ENCODE results near the gene KIF3C. TPM values are rescaled to one million over a fixed set of nuclear protein-coding genes. Genes with fewer than 3 reads are reported as not detected.

Gene KIF3C
- total and polyA plus RNA-seq, 12 donors, result 2.8 to 22.8 (median 9.8) TPM

DNA sequence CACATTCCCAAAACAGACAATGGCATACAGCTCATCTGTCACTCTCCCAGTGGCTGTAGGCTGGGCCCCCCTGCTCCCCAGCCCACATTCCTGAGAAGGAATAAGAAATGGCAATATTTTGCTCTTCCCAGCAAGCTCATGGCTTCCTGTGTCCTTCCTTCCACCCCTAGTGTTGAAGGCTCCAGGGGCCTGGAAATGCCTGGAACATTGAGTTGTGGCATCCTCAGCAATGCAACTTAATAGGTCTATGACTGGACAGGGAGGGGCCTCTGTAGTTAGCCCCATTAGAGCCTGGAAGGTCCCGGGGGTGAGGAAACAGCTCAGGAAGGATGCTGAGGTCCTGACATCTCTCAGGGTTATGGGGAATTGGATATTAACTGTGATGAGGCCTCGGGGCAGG is 3.3 kb downstream of the KIF3C start:
- intact Hi-C loops (cut with DNase I), result no loop called here
- Histone ChIP-seq H3K4me3 (no peak overlapping the region), H3K27me3 (no peaks in the 10 kb centered on the region), H3K27ac (no peak overlapping the region), H3K4me1 (replicated peaks in 1 of 2) (peaks cover 7 to 41% of the 10 kb centered on the region in 2 donors), H3K36me3 (replicated peaks in 1 of 2) (no peaks in the 10 kb centered on the region), H3K9me3 (replicated peaks in 1 of 3) (no peaks in the 10 kb centered on the region)
- no peak for TF ChIP-seq POLR2A (IDR thresholded peaks at IDR 0.05)
- TF ChIP-seq, protein P1, sequence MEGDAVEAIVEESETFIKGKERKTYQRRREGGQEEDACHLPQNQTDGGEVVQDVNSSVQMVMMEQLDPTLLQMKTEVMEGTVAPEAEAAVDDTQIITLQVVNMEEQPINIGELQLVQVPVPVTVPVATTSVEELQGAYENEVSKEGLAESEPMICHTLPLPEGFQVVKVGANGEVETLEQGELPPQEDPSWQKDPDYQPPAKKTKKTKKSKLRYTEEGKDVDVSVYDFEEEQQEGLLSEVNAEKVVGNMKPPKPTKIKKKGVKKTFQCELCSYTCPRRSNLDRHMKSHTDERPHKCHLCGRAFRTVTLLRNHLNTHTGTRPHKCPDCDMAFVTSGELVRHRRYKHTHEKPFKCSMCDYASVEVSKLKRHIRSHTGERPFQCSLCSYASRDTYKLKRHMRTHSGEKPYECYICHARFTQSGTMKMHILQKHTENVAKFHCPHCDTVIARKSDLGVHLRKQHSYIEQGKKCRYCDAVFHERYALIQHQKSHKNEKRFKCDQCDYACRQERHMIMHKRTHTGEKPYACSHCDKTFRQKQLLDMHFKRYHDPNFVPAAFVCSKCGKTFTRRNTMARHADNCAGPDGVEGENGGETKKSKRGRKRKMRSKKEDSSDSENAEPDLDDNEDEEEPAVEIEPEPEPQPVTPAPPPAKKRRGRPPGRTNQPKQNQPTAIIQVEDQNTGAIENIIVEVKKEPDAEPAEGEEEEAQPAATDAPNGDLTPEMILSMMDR (IDR thresholded peaks at IDR 0.05), result no peak
- WGBS, 4 donors, result 77 to 86% (median 79%) methylated on average over 2 of the region's 2 CpGs
- DNase-seq, result no peak

DNA sequence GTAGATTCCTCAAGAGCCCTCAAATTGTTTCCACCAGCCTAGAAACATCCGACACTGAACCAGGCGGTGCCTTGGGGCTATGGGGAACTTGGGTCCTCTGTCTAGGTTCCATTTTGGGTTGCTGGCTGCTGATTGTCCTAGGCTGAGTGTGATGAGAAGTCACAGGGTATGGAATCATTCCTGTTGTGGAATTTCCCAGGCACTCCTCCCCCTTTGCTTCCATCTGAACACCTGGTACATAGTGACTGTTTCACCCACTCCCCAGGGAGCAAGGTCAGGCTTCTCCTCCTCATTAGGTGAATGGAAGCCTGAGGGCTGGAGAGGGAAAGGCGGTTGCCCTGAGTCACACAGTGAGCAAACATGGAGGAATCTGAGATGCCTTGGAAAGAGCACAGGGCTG is 4.5 kb downstream of the KIF3C start:
- H3K27me3 ChIP-seq, result no peaks in the 10 kb centered on the region
- no peaks in the 10 kb centered on the region for H3K36me3 ChIP-seq (replicated peaks in 1 of 2)
- intact Hi-C loops (cut with DNase I), result no loop called here
- H3K27ac ChIP-seq, result no peak overlapping the region
- no peak for TF ChIP-seq POLR2A (IDR thresholded peaks at IDR 0.05)
- TF ChIP-seq, protein P1 (IDR thresholded peaks at IDR 0.05), result no peak
- DNase-seq, result no peak
- H3K4me1 ChIP-seq (replicated peaks in 1 of 2), result peaks cover 7 to 41% of the 10 kb centered on the region in 2 donors
- H3K9me3 ChIP-seq (replicated peaks in 1 of 3), result no peaks in the 10 kb centered on the region
- WGBS, 4 donors, result 93 to 100% (median 96%) methylated on average over 3 of the region's 3 CpGs
- H3K4me3 ChIP-seq, result no peak overlapping the region

DNA sequence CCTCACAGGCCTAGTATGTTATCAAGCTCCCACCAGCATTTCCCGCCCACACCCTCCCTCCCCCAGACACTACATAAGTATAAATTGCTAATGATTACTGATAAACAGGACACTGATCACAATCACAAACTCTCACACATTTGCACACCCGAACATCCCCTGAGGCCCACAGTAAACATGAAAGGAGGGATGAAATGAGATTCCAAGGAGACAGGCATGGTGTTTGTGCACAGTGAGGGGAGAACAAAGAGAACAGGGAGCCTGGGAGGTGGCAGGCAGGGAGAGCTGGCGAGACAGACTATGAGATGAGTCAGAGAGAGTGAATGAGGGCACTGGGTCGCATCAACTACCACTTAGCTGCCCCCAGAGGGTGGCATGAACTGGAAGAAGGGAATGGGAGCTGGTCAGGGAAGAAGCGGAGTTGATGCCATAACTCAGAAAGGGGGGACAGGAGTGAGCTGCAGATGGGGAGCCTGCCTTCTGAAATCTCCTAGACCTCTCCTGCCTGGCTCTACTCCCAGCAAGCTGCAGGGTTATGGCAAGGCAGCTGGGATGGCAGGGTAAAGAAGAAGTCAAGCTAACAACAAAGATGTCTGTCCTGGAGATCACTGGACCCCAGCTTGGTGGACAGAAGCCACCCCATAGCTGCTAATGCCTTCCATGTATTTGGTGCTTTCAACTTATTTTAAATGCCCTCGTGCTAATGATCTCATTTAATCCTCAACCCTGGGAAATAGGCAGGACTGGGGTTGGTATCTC is 5.1 kb downstream of the KIF3C start:
- Histone ChIP-seq H3K9me3 (replicated peaks in 1 of 3) (no peaks in the 10 kb centered on the region), H3K27me3 (no peaks in the 10 kb centered on the region), H3K4me3 (no peak overlapping the region), H3K4me1 (replicated peaks in 1 of 2) (peaks cover 7 to 44% of the 10 kb centered on the region in 2 donors), H3K27ac (no peak overlapping the region), H3K36me3 (replicated peaks in 1 of 2) (no peaks in the 10 kb centered on the region)
- intact Hi-C loops (cut with DNase I), result no loop called here
- TF ChIP-seq, protein P1 (IDR thresholded peaks at IDR 0.05), result no peak
- no peak for TF ChIP-seq POLR2A (IDR thresholded peaks at IDR 0.05)
- DNase-seq, result peak in 2 of 7 donors; percentile 27 to 38
- WGBS, 4 donors, result 60 to 74% (median 68%) methylated on average over 6 of the region's 6 CpGs

DNA sequence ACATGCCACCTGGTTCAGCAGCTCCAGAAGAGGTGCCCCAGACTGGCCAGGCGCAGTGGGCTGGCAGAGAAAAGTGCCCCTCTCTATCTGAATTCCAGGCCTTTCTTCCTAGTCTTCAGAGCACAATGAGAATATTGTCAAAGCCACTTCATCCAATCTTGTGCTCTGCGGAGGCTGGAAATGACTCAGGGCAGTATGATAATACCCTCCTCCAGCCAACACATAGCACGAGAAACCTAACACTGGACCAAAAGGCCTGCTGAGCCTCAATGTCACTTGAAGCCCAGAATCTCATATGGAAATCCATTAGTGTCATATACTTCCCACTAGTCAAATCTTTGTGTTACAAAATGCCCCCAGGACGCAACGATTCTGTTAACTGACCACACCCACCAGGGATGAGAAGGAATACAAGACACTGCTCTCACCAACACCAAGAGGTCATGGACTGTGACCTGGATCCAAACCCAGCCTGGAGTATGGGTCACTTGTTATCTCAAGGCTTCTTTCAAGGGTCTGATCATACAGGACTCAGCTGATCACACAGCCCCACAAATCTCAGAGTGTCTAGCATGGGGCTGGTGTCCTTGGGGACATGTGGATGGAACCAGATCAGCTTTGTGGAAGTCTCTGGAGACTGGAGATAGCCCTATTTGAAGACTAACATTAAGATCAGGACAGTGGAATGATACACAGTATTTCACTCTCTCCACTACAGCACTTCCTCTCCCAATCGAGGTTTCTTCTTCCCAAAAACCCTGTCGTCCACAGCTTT is 10.1 kb downstream of the KIF3C start:
- WGBS, 4 donors, result 74 to 80% (median 76%) methylated on average over 6 to 7 of the region's 7 CpGs
- no peak overlapping the region for H3K27ac ChIP-seq

More for the DNA sequence above, 10.1 kb downstream of the KIF3C start:
- H3K9me3 ChIP-seq (replicated peaks in 1 of 3), result no peaks in the 10 kb centered on the region
- peaks cover 0 to 22% of the 10 kb centered on the region in 2 donors for H3K4me1 ChIP-seq (replicated peaks in 1 of 2)
- no peaks in the 10 kb centered on the region for H3K36me3 ChIP-seq (replicated peaks in 1 of 2)
- no peaks in the 10 kb centered on the region for H3K27me3 ChIP-seq
- no peak overlapping the region for H3K4me3 ChIP-seq
- DNase-seq, result no peak
- TF ChIP-seq, protein P1 (IDR thresholded peaks at IDR 0.05), result no peak
- no peak for TF ChIP-seq POLR2A (IDR thresholded peaks at IDR 0.05)
- intact Hi-C loops (cut with DNase I), result no loop called here

All from adrenal gland (tissue), 12 donors.